ENCODE measurements around the gene INPP5E. TPM values are rescaled to one million over a fixed set of nuclear protein-coding genes. Genes with fewer than 3 reads are reported as not detected.

Gene INPP5E
- total RNA-seq, 1 donor, result 8.3 TPM

- H3K27ac ChIP-seq (ENCODE audit: low read depth, low read length), result no peak overlapping the region
- no peaks in the 10 kb centered on the region for H3K9me3 ChIP-seq (ENCODE audit: low read depth, low read length)
- no peaks in the 10 kb centered on the region for H3K27me3 ChIP-seq (ENCODE audit: insufficient read depth, low read length)
- peaks cover 7% of the 10 kb centered on the region for H3K4me1 ChIP-seq (ENCODE audit: insufficient read depth, low read length)
- peaks cover 66% of the 10 kb centered on the region for H3K36me3 ChIP-seq (ENCODE audit: insufficient read depth, low read length)
- H2AFZ ChIP-seq (ENCODE audit: low read length), result no peak overlapping the region
- no peak overlapping the region for H3K4me2 ChIP-seq (ENCODE audit: insufficient read depth, low read length)
- H3K79me2 ChIP-seq (ENCODE audit: insufficient read depth, low read length), result peaks cover 33% of the 10 kb centered on the region
- H3K4me3 ChIP-seq (ENCODE audit: insufficient read depth, low read length), result no peak overlapping the region
- TF ChIP-seq CTCF (IDR thresholded peaks at IDR 0.05; ENCODE audit: extremely low read depth, low read depth, low read length), result no peak
- H4K20me1 ChIP-seq (ENCODE audit: insufficient read depth, low read length), result peaks cover 21% of the 10 kb centered on the region
- DNase-seq (ENCODE audit: insufficient read length, low spot score, missing footprints), result no peak
Observed at GRCh38 chr9:136395020-136395340, 44.7 kb downstream of the INPP5E start.

DNA sequence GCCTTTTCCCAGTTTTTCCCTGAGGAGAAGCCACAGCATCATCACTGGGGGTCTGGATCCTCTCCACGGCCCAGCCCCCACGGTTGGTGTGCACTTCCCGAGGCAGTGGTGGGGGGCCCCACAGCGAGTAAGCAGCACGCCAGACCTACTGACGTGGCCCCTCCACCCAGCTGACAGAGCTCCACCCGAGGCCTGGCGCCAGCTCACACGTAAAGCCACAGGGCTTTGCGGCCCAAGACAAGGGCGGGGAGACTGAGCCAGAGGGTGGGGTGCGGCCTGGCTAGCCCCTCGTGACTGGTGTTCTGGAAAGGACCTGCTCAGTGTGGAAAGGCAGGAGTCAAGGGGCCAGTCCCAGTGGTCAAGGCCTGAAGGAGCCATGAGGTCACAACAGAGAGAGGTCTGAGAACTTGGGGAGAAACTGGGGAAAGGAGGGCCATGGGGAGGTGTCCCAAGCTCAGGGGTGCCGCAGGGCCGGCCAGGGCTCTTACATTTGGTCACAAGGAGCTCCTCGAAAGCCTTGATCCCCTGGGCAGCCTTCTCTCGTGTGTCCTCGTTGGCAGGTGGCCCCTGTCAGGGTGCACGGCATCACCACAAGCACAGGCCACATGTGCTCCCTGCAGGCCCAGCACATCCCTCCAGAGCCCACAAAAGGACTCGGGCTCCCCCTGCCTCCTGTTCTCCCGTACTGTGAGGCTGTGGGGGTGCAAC, 45.2 kb downstream of the INPP5E start:
- Histone ChIP-seq H3K36me3 (ENCODE audit: insufficient read depth, low read length) (peaks cover 69% of the 10 kb centered on the region), H3K4me3 (ENCODE audit: insufficient read depth, low read length) (no peak overlapping the region), H3K27ac (ENCODE audit: low read depth, low read length) (no peak overlapping the region), H3K4me2 (ENCODE audit: insufficient read depth, low read length) (no peak overlapping the region), H3K9me3 (ENCODE audit: low read depth, low read length) (no peaks in the 10 kb centered on the region), H3K27me3 (ENCODE audit: insufficient read depth, low read length) (no peaks in the 10 kb centered on the region), H3K4me1 (ENCODE audit: insufficient read depth, low read length) (peaks cover 7% of the 10 kb centered on the region), H4K20me1 (ENCODE audit: insufficient read depth, low read length) (peaks cover 20% of the 10 kb centered on the region), H3K79me2 (ENCODE audit: insufficient read depth, low read length) (peaks cover 28% of the 10 kb centered on the region), H2AFZ (ENCODE audit: low read length) (no peak overlapping the region)
- no peak for DNase-seq (ENCODE audit: insufficient read length, low spot score, missing footprints)
- TF ChIP-seq CTCF (IDR thresholded peaks at IDR 0.05; ENCODE audit: extremely low read depth, low read depth, low read length), result no peak

- DNase-seq (ENCODE audit: insufficient read length, low spot score, missing footprints), result no peak
- Histone ChIP-seq H3K36me3 (ENCODE audit: insufficient read depth, low read length) (peaks cover 77% of the 10 kb centered on the region), H3K27me3 (ENCODE audit: insufficient read depth, low read length) (no peaks in the 10 kb centered on the region), H3K9me3 (ENCODE audit: low read depth, low read length) (no peaks in the 10 kb centered on the region), H4K20me1 (ENCODE audit: insufficient read depth, low read length) (peaks cover 14% of the 10 kb centered on the region), H3K79me2 (ENCODE audit: insufficient read depth, low read length) (peaks cover 18% of the 10 kb centered on the region), H3K4me3 (ENCODE audit: insufficient read depth, low read length) (no peak overlapping the region), H3K4me2 (ENCODE audit: insufficient read depth, low read length) (no peak overlapping the region), H3K4me1 (ENCODE audit: insufficient read depth, low read length) (peaks cover under 1% of the 10 kb centered on the region), H3K27ac (ENCODE audit: low read depth, low read length) (no peak overlapping the region), H2AFZ (ENCODE audit: low read length) (no peak overlapping the region)
- no peak for TF ChIP-seq CTCF (IDR thresholded peaks at IDR 0.05; ENCODE audit: extremely low read depth, low read depth, low read length)
Observed at GRCh38 chr9:136393531-136393930, 46.1 kb downstream of the INPP5E start.

DNA sequence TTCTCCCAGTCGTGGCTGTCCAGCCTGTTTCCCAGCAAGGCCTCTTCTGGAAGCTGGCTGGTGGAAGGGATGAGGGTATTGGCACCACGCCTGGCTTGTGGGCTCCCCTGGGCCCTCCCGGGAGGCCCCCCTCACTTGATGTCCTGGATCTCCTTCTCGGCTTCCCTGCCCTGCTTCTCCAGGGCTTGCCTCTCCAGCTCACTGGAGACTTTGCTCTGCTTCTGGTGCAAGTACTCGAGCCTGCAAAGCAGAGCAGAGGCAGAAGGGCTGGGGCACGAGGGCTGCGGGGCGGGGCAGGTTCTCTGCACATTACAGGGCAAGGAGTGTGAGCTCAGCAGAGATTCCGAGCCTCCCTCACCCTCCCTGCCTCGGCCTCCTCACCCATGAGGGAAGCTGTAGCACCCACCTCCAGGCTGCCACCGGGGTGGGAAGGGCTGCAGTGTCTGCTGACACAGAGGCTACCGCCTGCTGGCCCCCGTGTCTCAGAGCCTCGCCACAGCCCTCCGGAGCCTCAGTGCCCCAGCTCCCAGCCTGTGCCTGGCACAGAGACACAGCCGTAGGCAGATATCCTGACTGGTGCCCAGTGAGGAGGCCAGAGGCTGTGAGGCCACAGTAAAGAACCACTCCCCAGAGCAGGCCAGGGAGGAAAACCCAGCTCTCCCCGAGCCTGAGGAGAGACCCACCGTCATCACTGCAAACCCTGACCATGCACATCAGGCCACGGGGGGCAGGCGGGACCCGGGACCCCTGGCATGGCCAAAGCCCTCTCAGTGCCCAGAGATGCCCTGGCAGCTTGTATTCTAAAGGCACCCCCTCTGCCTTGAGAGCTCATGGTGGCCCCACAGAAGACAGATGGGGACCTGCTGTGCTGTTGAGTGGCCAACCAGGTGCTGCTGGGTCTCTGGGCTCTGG, 46.9 kb downstream of the INPP5E start:
- Histone ChIP-seq H3K27me3 (ENCODE audit: insufficient read depth, low read length) (no peaks in the 10 kb centered on the region), H3K4me3 (ENCODE audit: insufficient read depth, low read length) (no peak overlapping the region), H3K4me2 (ENCODE audit: insufficient read depth, low read length) (no peak overlapping the region), H3K36me3 (ENCODE audit: insufficient read depth, low read length) (peaks cover 77% of the 10 kb centered on the region), H3K27ac (ENCODE audit: low read depth, low read length) (no peak overlapping the region), H4K20me1 (ENCODE audit: insufficient read depth, low read length) (peaks cover 9% of the 10 kb centered on the region), H3K4me1 (ENCODE audit: insufficient read depth, low read length) (no peaks in the 10 kb centered on the region), H2AFZ (ENCODE audit: low read length) (no peak overlapping the region), H3K79me2 (ENCODE audit: insufficient read depth, low read length) (peaks cover 11% of the 10 kb centered on the region), H3K9me3 (ENCODE audit: low read depth, low read length) (no peaks in the 10 kb centered on the region)
- no peak for TF ChIP-seq CTCF (IDR thresholded peaks at IDR 0.05; ENCODE audit: extremely low read depth, low read depth, low read length)
- DNase-seq (ENCODE audit: insufficient read length, low spot score, missing footprints), result no peak

Data from osteoblast (primary cell).